LHCN-M2 (cell line): ENCODE data around the gene LCTL. TPM values are rescaled to one million over a fixed set of nuclear protein-coding genes. Genes with fewer than 3 reads are reported as not detected.

ENCODE experiments used
- DNase-seq: peaks from one replicate; pipeline ENCODE4 v3.0.0-alpha.2; 2012; ENCODE audit warnings: low read depth
- polyA plus RNA-seq: library from polyadenylated mRNA; unstranded; fragments of >200 nt; gene quantifications from one replicate; pipeline ENCODE4 v1.2.1, GENCODE V29; 2012; ENCODE audit warnings: missing spikeins
- total RNA-seq: library from RNA; depleted of rRNA; stranded (reverse); fragments of >200 nt; gene quantifications from 2 replicates; pipeline ENCODE4 v1.2.3, GENCODE V29; 2014; rRNA removed

Gene LCTL, protein sequence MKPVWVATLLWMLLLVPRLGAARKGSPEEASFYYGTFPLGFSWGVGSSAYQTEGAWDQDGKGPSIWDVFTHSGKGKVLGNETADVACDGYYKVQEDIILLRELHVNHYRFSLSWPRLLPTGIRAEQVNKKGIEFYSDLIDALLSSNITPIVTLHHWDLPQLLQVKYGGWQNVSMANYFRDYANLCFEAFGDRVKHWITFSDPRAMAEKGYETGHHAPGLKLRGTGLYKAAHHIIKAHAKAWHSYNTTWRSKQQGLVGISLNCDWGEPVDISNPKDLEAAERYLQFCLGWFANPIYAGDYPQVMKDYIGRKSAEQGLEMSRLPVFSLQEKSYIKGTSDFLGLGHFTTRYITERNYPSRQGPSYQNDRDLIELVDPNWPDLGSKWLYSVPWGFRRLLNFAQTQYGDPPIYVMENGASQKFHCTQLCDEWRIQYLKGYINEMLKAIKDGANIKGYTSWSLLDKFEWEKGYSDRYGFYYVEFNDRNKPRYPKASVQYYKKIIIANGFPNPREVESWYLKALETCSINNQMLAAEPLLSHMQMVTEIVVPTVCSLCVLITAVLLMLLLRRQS
- total RNA-seq: 0.11 TPM in 1 of 2 replicates, not detected in the other
- polyA plus RNA-seq: 0.50 TPM

DNA sequence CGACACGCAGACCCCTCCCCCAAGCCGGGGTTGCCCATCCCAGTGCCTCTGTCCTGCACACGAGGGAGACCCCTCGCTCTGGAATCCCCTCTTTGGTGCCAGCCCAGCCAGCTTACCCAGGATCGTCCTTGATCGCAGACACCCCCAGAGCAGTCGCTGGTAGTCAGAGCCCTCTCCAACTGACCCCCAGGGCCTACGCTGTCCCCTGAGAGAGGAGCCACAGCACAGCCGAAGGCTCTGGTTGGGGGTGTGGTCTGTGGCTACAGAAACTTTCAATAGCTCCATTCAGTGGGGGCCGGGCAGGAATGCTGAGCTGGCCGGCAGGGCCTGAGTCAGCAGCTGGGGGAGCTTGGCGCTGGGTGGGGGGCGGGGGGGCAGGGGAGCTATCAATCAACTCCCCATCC, at the start of gene LCTL:
Gene LCTL (minus strand): TSS at position 258 of the 404 bp plus-strand sequence. CDS start 633 bp downstream, outside the sequence.
- DNase-seq: peak; percentile 46

GRCh38 chr15:66614951-66615760, 49.4 kb upstream of the LCTL start:
- DNase-seq: no peak

- no peak for DNase-seq
These were observed 48.7 kb upstream of the LCTL start for GRCh38 chr15:66614456-66614855.

DNA sequence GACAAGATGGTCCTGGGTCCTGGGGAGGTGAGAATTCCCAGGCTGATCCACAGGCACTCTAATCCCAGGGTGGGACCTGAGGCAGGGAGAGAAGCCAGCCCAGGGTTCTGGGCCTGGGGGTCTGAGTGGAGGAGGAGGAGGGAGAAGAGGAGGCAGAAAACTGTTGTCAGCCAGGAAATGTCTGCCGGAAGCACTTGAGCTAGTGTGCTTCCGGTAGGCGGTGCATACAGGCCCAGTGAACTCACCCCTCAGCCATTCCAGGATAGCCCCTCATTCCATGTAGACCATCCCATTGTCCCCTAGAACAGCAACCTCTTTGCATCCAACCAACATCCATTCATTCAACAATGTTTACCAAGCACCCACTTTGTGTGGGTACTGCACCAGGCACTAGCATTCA, 47.9 kb upstream of the LCTL start:
- DNase-seq: no peak

- DNase-seq: no peak
These were observed 45.7 kb upstream of the LCTL start for GRCh38 chr15:66611257-66612053.

GRCh38 chr15:66609876-66610275, 44.1 kb upstream of the LCTL start:
- no peak for DNase-seq

DNA sequence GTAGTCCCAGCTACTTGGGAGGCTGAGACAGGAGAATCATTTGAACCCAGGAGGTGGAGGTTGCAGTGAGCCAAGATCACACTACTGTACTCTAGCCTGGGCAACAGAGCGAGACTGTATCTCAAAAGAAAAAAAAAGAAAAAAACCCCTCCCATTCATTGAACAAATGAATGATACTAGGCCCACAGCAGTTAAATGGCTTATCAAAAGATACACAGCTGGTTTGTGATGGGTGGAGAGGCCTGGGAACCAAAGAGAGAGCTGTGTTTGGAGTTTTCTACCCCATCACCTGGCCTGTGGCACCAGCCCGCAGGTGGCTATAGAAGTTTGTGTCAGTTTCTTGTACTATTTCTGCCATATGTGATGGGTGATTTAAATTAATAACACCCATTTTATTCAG, 43.1 kb upstream of the LCTL start:
- DNase-seq: no peak

DNA sequence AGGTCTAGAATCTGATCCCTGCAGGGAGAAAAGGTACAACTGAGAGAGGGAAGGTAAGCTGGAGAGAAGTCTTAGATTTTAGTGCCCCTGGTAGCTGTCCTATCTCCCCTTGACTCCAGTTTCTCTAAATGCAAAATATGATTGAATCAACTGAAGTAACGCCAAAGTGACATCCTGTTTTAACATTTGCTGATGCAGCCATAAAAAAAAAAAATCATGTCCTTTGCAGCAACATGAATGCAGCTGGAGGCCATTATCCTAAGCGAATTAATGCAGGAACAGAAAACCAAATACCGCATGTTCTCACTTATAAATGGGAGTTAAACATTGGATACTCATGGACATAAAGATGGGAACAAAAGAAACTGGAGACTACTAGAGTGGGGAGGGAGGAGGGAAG, 42.4 kb upstream of the LCTL start:
- no peak for DNase-seq

- peak; percentile 36 for DNase-seq
These were observed 37.7 kb upstream of the LCTL start for GRCh38 chr15:66603301-66604179.

DNA sequence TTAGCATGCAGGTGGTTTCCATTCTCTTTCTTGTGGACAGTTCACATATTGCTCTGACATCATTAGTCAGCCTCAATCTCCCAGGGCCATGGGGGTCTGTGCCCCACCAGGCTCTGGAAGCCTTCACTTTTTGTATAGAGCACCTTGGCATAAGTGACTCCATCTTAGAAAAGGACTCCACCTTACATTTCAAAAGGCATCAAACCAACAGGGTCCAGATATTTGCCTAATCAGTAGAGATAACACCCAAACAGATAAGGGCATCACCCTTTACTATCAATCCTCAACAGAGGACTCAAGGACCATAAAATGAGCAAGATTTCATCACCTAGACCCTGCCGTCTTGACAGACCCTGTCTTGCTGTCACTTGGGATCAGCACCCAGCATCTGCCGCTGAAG, 35.7 kb upstream of the LCTL start:
- no peak for DNase-seq

- no peak for DNase-seq
These were observed 34.4 kb upstream of the LCTL start for GRCh38 chr15:66600240-66600627.

- DNase-seq: no peak
These were observed 33.9 kb upstream of the LCTL start for GRCh38 chr15:66599536-66600239.

DNA sequence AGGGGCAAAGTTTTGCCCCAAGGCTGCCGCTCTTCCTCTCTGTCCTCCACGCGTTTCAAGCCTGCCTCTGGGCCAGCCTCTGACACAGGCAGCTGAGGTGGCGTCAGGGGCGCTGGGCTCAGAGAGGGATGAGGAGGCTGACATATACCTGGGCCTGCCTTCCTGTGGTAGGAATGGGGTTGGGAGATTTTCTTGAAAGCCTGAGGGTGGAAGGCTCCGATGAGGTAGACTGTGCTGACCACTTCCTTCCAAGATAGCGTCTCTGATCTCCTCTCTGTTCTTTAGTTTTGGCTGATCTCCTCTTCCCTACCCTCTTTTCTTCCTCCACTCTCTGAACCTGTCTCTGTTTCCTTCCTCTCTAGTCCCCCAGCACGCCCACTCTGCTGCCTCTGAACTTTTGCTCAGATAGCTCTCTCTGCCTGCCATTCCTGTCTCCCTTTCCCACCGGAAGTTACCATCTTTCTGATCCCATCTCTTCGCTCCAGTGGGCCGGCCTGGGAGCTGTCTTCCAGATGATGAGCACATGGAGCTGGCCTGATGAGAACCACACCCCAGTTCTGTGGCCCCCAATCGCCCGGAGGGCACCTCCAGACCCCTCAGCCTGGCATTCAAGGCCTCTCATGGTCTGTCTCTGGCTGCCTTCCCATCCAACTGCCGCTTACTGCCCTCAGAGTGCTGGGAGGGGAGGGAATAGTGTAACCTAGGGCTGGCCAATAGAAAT, 32.5 kb upstream of the LCTL start:
- no peak for DNase-seq

GRCh38 chr15:66595931-66596545, 30.2 kb upstream of the LCTL start:
- peak; percentile 46 for DNase-seq

GRCh38 chr15:66595332-66595731, 29.5 kb upstream of the LCTL start:
- DNase-seq: no peak

GRCh38 chr15:66594836-66595235, 29.0 kb upstream of the LCTL start:
- no peak for DNase-seq

GRCh38 chr15:66594344-66594743, 28.5 kb upstream of the LCTL start:
- DNase-seq: no peak

GRCh38 chr15:66593219-66593780, 27.5 kb upstream of the LCTL start:
- DNase-seq: no peak
